HG02623 (cell line): ENCODE results near the gene SSH2.

Experiments
- ATAC-seq: cut with Tn5 transposase; IDR thresholded peaks from one replicate; pipeline ENCODE4 v1.9.1; 2021; ENCODE audit warnings: moderate library complexity; ENCODE audit not compliant: unreplicated experiment

Gene SSH2

DNA sequence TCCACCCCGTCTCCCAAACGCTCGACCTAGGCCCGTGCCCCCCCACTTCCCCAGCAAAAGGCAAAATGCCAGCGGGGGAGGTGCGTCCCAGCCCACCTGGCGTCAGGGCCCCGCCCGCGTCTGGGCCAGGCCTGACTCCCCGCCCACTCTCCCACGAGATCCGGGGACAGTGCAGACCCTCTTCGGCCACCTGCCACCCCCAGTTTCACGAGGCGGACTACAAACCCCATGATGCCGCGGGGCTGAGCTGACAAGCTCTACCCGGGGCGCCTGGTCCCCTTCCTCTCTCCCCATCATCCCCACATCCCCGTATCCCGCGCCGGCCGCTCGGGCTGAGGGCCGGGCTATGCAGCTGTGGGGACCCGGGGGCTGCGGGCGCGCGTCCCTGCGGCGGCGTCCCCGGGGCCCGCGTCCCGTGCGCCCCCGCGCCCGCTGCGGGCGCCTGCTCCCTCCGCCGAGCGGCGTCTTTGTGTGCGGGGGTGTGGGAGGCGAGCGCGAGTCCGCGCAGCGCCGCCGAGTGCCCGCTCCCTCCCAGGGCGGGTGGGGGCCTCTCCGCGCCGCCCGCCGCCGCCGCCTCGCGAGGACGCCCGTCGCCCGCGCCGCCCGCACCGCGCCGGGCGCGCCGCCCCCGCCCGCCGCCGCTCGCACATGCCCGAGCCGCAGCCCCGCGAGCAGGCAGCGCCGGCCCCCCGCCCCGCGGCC, 337.0 kb downstream of the SSH2 start, which contains the start of gene ANKRD13B:
Gene ANKRD13B, plus strand, starts transcription at position 283 of the 702 bp plus-strand sequence. CDS start 490 bp downstream, outside the sequence.
- ATAC-seq = no peak

DNA sequence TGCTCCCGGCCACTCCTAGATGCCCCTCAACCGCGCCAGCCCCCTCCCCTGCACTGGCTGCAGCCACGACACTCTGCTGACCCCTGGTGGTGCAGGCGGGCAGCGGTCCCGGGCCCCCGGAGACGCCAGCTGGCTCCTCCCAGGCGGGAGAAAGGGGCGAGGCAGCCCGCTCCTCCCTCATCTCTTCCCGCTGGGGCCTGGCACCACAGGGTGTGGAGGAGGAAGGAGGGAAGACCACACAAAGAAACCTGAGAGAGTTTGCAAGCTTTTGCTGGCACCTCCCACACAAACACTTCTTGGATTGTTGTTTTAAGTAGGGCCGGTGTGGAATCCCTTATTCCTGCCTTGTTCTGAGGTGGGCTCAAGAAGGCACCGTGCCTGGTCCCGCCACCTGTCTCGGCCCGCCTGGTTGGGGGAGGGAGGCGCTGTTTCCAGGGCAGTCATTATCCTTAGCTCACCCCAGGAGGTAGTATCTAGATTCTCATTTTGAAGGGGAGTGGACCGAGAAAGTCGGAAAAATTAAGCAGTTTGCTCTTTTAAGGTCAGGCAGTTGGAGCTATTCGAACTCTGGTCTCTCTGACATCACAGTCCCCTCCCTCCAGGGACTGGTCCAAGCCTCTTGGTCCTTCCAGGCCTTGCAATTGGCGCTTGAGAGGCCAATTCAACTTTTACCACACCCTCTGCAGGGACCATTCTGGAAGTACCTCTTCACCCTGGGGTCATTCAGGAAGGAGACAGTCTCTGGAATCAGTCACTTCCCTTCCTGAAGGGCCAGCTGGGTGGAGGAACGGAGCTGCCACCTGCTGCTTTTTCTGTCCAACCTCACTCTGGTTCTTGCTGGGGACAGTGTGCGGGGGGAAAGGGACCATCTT, 338.1 kb downstream of the SSH2 start:
- ATAC-seq = no peak

DNA sequence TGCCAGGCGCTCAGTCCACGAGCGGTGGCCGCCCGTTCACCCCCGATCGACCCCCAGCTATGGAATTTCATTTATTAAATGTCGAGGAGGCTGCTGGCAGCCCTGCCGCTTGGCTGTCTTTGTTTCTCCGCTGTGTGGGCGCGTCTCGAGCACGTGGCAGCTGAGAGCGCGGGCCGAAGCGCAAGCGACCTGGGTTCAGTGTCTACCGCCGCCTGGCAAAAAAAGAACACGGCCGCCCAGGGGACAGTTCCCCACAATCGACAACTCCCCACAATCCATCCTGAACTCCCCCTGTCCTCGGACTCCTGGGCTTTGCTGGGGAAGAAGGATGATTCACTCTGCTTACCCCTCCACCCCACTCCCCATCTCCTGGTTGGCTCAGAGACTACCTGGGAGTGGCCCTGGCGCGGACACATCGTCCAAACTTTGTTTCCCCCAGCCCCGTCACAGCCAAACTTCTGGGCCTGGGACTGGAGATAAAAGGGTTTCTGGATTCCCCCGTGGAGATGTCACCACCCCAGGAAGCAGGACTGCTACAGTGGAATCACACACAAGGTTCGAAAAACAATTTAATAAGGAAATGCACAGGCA, 338.8 kb downstream of the SSH2 start:
- ATAC-seq = no peak

DNA sequence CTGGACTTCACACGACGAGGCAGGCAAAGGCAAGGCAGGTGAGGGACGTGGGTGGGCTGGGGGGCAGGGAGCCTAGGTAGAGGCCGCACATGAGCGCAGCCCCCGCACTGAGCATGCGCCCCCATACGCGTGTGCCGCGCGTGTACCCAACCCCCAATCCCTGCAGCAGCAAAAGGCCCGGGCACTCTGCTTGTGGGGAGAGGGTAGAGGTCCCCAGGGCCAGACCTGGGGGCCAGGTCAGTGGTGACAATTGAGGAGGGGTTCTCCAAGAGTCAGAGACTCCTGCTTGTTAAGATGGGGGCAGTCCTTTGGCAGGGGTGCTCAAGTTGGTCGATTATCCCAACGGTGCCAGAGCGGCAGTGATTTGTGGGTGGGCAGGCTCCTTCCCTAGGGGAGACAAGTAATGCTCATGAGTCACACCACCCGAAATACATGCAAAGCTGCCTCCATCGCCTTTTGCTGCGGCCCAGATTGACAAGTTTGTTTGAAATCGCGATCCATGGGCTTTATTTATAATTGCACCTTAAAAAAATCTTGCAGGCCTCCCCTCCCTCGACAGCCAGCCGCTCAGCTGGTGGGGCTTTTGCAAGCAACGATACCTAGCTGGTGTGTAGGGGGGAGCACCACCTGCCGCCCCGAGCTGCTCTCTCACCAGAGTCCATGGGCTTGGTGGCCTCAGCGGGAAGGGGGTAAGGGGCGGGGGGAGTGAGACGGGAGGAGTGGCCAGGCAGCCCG, 339.4 kb downstream of the SSH2 start:
- ATAC-seq = no peak

DNA sequence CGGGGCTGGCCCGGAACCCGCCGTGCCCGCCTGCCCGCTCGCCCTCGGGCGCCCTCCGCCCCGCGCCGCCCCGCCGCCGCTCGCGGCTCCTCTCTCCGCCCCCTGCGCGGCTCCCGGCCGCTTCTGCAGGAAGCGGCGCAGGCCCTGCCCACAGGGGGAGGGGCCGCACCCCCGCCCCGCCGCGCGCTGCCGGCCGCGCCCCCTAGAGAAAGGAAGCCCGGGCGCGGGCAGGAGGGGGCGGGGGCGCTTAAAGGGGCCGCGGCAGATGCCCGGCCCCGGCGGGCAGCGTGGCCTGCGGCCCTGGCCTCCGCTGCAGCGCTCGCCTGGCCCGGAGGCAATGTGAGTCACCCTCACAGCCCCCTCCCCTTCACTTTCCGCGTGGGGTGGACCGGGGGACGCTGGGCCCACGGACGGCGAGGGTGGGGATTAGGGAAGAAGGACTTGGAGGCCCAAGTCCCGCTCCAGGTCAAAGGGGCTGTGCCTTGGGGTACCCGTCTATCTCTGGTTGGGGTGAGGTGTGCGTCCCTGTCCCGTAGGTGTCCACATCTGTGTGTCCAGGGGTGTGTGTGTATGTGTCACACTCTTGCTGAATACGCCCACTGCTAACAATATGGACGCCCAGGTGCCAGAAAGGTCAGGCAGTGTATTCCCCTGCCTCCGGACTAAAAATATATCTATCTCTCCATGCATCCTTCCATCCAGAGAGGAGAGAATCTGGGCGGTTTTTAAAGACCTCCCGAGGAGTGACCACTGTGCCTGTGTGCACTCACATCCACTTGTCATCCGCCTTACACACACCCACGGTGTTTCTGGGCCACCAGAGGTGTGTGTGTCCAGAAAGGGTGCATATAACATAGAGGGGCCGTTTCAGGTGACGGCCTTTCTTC, 340.3 kb downstream of the SSH2 start, which contains the start of gene GIT1:
Gene GIT1, minus strand, starts transcription at position 125 of the 887 bp plus-strand sequence. CDS start 270 bp downstream, outside the sequence.
- ATAC-seq = peak; percentile 64

DNA sequence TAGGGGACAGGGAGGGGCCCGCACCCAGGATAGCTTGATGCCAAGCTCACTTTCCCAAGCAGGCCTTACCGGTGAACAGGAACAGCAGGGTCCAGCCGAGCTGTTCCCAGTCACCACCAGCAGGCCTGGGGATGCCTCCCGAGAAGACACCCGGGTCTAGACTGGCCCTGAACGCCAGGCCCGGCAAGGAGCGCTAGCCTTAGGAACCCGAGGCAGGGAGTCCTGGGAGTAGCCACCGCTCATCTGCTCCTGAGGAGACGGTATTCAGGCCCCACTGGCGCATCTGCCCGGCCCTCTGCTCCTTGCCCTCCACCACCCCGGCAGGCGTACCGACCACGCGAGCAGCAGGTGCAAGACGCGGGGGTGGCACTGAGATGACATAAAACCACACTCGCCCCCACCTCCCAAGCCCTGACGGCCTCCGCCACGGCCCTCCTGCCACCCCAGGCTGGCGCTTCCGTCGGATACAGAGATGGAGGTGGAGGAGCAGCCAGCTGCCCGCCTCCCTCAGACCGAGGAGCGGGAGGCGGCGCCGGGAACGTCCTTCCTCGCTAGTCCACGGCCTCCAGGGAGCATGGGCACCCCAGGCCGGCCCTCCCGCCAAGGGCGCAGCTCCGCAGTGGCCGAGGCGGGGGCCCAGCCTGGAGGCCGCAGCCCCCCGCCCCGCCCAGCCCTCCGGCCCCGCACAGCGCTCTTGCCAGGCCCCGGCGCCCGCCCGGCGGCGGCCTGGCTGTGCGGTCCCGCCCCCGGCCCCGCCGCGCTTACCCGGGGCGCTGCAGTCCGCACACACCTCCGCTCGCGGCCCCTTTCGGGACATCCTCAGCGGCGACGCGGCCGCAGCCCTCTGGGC, 341.2 kb downstream of the SSH2 start:
- ATAC-seq = peak; percentile 15

DNA sequence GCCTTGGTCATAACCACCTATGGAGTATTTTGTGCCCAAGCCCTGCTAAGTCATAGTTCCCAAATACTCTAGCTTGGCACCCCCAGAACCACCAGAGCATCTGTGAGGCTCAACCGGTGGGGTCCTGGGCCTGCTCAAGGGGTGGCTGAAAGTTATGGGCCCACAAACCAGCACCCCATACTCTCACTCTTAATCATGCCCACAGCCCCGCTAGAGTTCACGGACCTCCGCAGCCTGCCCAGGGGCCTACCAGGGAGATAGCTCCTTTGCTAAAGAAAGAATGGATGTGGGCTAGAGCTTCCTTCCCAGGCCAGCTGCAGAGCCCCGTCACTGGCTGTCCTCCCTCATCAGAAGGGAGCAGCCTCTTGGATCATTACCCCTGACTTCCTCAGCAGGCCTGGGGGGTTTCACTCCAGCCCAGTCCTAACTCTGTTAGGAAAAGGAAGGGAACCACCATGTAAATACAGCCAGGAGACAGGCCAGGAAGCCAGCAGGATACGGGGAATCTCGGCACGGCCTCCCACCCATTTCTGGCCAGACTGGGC, 341.9 kb downstream of the SSH2 start:
- ATAC-seq = no peak

DNA sequence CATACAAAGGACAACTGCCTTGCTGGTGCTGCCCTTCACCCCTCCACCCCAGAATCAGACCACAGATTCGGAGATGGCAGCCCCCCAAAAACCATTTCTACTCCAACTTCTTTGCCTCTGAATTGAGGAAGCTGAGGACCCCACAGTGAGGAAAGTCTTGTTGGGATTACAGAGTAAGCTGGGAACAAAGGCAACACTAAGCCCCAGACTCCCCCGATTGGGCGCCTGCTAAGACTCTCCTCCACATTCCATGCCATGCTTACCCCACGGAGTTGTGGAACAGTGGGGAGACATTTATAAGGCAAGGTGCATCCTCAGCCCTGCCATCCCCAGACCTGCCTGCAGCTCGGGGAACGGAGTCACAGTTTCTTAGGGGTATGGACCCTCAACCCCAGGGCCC, 342.4 kb downstream of the SSH2 start:
- ATAC-seq = no peak

DNA sequence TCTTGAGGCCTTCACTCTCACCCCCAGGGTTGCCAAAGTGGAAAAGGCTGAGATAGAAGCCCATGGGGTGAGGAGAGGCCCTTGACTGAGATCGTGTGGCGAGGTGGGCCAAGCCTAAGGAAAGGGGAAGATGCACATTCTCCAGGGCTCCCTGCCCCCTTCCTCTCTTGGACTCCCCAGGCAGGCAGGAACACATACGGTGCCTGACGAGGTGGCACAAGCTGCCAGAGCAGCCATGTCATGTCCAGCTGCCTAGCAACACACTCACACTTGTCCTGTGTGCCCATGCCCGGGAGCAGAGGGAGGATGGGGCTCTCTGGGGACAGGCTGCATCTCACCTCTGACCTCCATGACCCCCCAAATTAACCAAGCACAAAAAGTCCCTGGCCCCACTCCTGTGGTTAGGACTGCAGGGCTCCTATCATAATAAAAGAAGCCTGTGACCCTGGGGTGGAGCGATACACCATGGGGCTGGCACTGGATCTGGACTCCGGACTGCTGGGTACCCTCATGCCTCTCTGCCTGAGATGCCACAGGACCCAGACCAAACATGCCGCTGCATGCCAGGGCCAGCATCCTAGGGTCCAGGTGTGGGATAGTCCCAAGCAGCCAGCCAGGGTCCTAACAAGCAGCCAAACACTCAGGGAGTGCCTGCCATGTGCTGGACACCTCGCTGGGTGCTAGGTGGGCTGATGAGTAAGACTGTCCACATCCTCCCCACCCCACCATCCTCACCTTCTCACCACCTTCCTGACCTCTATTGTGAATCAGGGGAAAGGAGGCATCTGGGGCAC, 343.2 kb downstream of the SSH2 start:
- no peak for ATAC-seq

DNA sequence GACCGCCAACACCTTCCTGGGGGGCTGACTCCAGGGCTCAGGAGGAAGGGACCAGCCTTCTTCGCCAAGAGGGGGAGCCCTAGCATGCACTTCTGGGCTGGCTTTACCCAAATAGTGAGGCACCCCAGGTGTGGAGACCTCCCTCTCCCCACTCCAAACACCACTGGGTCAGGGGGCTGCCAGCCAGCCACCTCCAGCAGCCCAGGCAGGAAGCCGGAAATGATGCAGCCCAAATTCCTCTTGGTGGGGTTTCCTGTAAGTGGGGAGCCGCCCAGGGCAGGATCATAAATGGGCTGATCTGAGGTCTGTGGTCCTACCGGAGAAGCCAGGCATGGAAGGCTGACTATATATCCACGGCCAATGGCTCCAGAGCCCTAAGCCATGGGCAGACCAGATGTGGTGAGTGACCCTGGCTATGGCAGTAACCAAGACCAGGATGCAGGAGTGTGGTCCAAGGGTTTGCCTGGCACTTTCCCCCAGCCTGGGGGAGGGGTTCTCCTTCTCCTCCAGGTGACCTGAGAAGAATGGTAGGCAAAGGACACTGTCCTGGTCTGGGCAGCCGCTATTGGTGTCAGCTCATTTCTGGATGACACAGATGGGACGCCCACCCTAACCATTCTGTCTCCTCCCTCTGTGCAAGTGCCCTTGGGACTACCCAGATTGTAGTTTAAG, 344.8 kb downstream of the SSH2 start:
- ATAC-seq = no peak

DNA sequence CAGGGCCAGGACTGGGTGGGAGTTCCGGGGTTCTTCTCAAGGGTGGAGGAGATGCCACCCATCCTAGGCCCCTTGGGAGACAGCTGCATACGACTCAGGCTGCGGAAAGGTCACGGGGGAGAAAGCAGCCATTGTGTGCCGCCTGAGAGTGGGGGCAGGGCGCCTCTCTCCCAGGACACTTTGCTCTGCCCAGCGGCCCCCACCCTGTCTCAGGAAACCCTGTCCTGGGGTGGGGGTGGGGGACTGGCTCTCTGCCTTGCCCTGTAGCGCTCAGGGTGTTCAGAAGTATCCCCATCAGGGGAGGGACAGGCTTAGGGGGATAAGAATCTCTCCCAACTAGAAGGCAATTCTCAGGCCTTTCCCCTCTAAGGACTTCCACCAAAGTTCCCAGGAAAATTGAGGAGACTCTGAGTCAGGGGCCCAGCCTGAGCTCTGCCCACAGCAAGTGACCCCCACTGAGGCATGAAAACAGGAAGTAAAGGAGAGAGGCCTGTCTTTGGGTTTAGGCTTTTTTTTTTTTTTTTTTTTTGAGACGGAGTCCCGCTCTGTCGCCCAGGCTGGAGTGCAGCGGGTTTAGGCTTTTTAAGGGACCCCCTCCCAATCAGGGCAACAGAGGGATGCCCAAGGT, 345.5 kb downstream of the SSH2 start:
- no peak for ATAC-seq

DNA sequence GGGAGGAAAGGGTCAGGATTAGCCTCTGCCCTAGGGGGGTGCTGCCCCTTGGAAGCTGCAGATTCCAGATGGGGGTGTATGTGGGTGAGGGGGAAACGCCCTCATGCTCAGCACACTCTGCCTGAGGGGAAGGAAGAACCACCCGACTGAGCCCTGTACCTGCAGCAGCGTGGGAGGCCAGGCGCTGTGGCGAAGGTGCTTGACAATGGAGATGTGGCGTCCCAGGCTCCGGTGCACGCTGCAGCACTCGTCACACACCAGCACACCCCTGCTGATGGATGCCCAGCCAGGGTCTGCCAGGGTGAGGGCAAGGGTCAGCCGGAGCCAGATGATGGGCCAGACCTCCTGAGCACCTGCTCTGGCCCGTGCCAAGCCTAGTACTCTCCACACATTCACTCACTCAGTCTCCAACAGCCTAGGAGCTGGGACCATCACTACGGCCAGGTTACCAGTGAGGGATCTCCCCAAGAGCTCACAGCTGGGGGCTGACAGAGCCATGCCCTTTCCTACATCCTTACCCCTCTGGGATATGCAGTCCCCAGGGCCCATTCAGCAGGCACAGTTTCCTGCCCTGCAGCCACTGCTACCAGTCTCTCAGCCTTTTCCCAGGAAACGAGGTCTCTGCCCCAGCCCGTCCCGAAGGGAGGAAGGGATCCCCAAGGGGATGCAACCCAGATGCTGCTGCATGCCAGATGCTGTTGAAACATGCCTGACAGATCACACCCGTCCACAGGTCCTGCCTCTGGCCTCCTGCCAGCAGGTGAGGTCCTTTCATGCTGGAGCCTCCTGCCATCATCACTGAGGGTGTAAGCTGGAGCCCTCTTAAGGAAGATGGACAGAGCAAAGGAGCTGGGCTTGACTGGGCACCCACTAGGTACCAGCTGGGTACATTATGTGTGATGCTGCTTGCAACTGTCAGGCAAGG, 346.4 kb downstream of the SSH2 start:
- ATAC-seq = no peak

DNA sequence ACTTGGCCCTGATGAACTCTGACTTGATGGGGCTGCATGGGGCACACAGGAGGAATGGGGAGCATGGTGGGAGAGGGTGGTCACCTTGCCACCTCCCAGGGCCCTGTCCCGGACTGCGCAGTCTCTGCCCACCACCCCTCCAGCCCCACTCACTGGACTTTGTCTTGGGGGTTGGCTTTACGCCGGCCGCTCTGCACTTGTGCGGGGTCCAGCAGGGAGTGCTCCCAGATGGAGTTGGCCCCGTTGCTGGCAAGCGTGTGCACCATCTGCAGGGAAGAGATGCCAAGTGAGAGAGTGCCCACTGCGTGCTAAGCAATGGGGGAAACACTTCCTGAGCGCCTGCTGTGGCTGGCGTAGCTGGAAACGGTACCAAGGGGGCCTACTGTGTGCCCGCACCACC, 347.3 kb downstream of the SSH2 start:
- ATAC-seq = no peak

DNA sequence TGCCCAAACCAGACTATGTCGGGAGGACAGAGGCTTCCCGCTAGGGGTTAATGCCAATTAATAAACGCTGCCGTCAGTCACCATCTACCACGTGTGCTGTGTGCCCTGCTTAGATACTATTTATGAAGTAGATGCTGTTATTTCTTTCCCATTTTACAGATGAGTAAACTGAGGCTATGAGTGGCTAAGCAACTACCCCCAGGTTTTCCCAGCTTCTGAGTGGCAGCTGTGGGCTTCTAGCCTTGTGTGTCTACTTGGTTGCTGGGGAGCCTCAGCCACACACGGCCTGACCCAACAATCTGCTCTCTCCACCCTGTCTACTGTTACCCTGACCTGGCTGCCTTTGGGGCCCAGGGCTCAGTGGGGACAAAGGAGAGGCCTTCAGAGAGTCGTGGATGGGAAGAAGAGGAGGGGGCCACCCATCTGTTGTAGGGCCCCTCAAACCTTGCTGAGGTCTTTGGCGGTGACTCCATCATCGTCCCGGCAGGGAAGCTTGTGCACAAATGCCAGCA, 347.7 kb downstream of the SSH2 start:
- no peak for ATAC-seq

DNA sequence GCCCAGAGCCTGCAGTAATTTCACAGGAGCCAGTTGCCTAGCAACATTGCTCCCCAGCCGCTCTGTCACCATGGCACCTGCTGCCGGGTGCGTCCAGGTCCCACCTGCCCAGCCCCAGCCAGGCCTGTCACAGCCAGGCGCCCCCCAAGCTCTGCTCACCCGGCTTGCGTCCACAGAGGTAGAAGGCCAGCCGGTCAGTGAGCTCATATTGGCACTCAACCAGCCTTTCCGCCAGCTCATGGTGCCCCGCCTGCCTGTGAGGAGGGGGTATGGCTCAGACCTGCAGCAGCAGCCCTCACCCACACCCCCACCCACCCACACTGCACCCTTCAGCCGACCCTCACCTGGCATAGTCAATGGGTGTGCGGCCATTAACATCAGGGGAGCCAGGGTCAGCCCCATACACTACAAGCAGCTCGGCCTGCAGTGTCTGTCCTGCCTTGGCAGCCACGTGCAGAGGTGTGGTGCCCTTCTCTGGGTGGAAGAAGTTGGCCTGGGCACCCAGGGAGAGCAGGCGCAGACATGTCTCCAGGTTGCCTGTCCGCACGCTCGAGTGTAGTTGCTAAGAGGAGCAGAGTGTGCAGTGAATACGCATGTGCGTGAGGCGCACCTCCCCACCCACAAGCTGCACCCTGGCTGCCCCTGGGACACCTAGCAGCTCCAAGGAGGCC, 348.3 kb downstream of the SSH2 start:
- ATAC-seq = no peak
